CD4-positive, alpha-beta T cell (primary cell): ENCODE data around the gene HAGH. TPM values are rescaled to one million over a fixed set of nuclear protein-coding genes. Genes with fewer than 3 reads are reported as not detected.

ENCODE experiments used
- ATAC-seq: fragments of 200-7000 bp; cut with Tn5 transposase; one replicate; pipeline ENCODE4 v1.10.0; 2022; ENCODE audit warnings: mild to moderate bottlenecking; ENCODE audit not compliant: poor library complexity
- CTCF ChIA-PET: fragments of 350-600 bp; sonication (Branson Sonifier 250); formaldehyde crosslinking; loops from one replicate; lab custom pipeline; 2021; ENCODE audit warnings: antibody characterized with exemption, inconsistent platforms; lab: Charles Lee
- POLR2A ChIA-PET: fragments of 350-600 bp; sonication (Branson Sonifier 250); formaldehyde crosslinking; loops from one replicate; lab custom pipeline; 2021; ENCODE audit warnings: antibody characterized with exemption, inconsistent platforms; lab: Charles Lee
- DNase-seq, 14 experiments: peaks; one replicate each; pipeline ENCODE4 v3.0.0-alpha.2; 2013 to 2020; ENCODE audit warnings: mixed read lengths in 2 of 14
- H3K27ac ChIP-seq, 2 donors: one replicate each; pipeline versions ENCODE4 v1.5.1 to v1.7.0; 2013; ENCODE audit warnings: low read length in 2 of 2, low read depth in 1 of 2, mild to moderate bottlenecking in 1 of 2
- H3K27me3 ChIP-seq, 2 experiments: 1 replicate in 1 of 2; 2 replicates in 1 of 2; pipeline versions ENCODE4 v1.6.1 to v1.7.0; 2013; ENCODE audit warnings: low read length in 2 of 2, control low read depth in 1 of 2, mild to moderate bottlenecking in 1 of 2, moderate library complexity in 1 of 2; ENCODE audit not compliant: insufficient read depth in 2 of 2, control insufficient read depth in 1 of 2
- H3K36me3 ChIP-seq: one replicate; pipeline ENCODE4 v1.6.1; 2013; ENCODE audit warnings: low read length, control low read depth; ENCODE audit not compliant: insufficient read depth
- H3K4me1 ChIP-seq: one replicate; pipeline ENCODE4 v1.6.1; 2013; ENCODE audit warnings: low read length, control low read depth; ENCODE audit not compliant: insufficient read depth
- H3K4me3 ChIP-seq: one replicate; pipeline ENCODE4 v1.5.1; 2013; ENCODE audit warnings: mild to moderate bottlenecking, low read length, moderate library complexity
- H3K9me3 ChIP-seq, 2 experiments: 1 replicate in 1 of 2; 2 replicates in 1 of 2; pipeline versions ENCODE4 v1.6.1 to v1.7.0; 2013; ENCODE audit warnings: low read length in 2 of 2, mild to moderate bottlenecking in 2 of 2, control low read depth in 1 of 2, moderate library complexity in 1 of 2; ENCODE audit not compliant: control insufficient read depth in 1 of 2, insufficient read depth in 1 of 2
- H3K27ac Mint-ChIP-seq: one replicate; pipeline ENCODE4 v1.8.0; 2020; ENCODE audit warnings: mixed read lengths
- H3K27me3 Mint-ChIP-seq: one replicate; pipeline ENCODE4 v1.8.0; 2021; ENCODE audit warnings: mixed read lengths
- H3K36me3 Mint-ChIP-seq: one replicate; pipeline ENCODE4 v1.8.0; 2021; ENCODE audit warnings: low read depth, mixed read lengths
- H3K4me1 Mint-ChIP-seq: one replicate; pipeline ENCODE4 v1.8.0; 2021; ENCODE audit warnings: low read depth, mixed read lengths
- H3K4me3 Mint-ChIP-seq: one replicate; pipeline ENCODE4 v1.8.0; 2020; ENCODE audit warnings: mild to moderate bottlenecking, mixed read lengths
- H3K9me3 Mint-ChIP-seq: one replicate; pipeline ENCODE4 v1.8.0; 2020; ENCODE audit warnings: mixed read lengths
- intact Hi-C, 2 experiments: fragments of 100-400 bp; cut with DNase I in 1 of 2; cut with micrococcal nuclease in 1 of 2; formaldehyde crosslinking; loops; one replicate each; pipeline versions ENCODE4 v1.15.1 to v1.9.0; 2023 to 2025; cut with DNase I, micrococcal nuclease
- total RNA-seq, 174 experiments: library from RNA in 2 of 174; stranded (reverse) in 2 of 174; gene quantifications; one replicate each; pipeline ENCODE4 v1.2.3 and lab custom pipeline; 2021 to 2026
- TF ChIP-seq, protein P1 (sequence below): fragments of 200-600 bp; IDR thresholded peaks from one replicate; pipeline ENCODE4 v1.8.0; 2022; ENCODE audit warnings: antibody characterized with exemption, mild to moderate bottlenecking

HAGH gene
- total RNA-seq, 2 experiments from 2014 or later = 20.9 to 22.7 TPM

GRCh38 chr16:1818873-1819525 lies 7.6 kb downstream of the HAGH start:
- H3K9me3 ChIP-seq = no peaks in the 10 kb centered on the region
- H3K9me3 Mint-ChIP-seq = no peaks in the 10 kb centered on the region
- H3K27me3 Mint-ChIP-seq = no peaks in the 10 kb centered on the region
- POLR2A ChIA-PET = no interaction called here
- no peak overlapping the region for H3K27ac Mint-ChIP-seq
- CTCF ChIA-PET = no interaction called here
- TF ChIP-seq, protein P1, sequence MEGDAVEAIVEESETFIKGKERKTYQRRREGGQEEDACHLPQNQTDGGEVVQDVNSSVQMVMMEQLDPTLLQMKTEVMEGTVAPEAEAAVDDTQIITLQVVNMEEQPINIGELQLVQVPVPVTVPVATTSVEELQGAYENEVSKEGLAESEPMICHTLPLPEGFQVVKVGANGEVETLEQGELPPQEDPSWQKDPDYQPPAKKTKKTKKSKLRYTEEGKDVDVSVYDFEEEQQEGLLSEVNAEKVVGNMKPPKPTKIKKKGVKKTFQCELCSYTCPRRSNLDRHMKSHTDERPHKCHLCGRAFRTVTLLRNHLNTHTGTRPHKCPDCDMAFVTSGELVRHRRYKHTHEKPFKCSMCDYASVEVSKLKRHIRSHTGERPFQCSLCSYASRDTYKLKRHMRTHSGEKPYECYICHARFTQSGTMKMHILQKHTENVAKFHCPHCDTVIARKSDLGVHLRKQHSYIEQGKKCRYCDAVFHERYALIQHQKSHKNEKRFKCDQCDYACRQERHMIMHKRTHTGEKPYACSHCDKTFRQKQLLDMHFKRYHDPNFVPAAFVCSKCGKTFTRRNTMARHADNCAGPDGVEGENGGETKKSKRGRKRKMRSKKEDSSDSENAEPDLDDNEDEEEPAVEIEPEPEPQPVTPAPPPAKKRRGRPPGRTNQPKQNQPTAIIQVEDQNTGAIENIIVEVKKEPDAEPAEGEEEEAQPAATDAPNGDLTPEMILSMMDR = no peak
- H3K4me1 Mint-ChIP-seq = no peaks in the 10 kb centered on the region
- H3K36me3 ChIP-seq = peaks cover 66% of the 10 kb centered on the region
- peaks cover 13% of the 10 kb centered on the region for H3K4me1 ChIP-seq
- peaks cover 24% of the 10 kb centered on the region for H3K36me3 Mint-ChIP-seq
- ATAC-seq (no peak), DNase-seq (no peak)
- intact Hi-C loops = no loop called here
- no peak overlapping the region for H3K4me3 ChIP-seq
- H3K27ac ChIP-seq = no peak overlapping the region
- no peak overlapping the region for H3K4me3 Mint-ChIP-seq
- no peaks in the 10 kb centered on the region for H3K27me3 ChIP-seq

GRCh38 chr16:1818204-1818872 lies 8.3 kb downstream of the HAGH start:
- Histone ChIP-seq H3K4me3 (no peak overlapping the region), H3K27ac (no peak overlapping the region), H3K36me3 (peaks cover 72% of the 10 kb centered on the region), H3K27me3 (no peaks in the 10 kb centered on the region), H3K9me3 (no peaks in the 10 kb centered on the region), H3K4me1 (peaks cover 9% of the 10 kb centered on the region)
- ChIA-PET POLR2A (no interaction called here), CTCF (no interaction called here)
- Mint-ChIP-seq H3K9me3 (no peaks in the 10 kb centered on the region), H3K4me3 (no peak overlapping the region), H3K27me3 (no peaks in the 10 kb centered on the region), H3K36me3 (peaks cover 29% of the 10 kb centered on the region), H3K4me1 (peaks cover 2% of the 10 kb centered on the region), H3K27ac (no peak overlapping the region)
- DNase-seq = no peak
- no peak for ATAC-seq
- intact Hi-C loops = no loop called here
- TF ChIP-seq, protein P1 = no peak

DNA sequence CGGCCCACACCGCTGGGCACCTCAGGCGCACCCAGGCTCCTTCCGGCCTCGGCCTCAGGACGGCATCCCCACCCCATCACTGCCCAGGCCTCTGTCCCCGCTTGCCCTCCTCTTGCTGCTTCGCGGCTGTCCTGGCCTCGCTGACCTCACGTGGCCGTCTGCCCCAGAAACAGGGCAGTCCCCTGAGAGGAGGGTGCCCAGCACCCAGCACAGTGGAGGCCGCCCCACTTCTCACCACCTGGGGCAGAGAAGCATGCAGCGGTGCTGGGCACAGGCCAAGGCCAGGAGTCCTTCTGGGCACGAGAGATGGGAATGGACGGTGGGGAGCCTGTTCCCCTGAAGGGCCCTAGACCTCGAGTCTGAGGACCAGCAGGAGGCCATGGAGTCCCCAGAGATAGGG lies 8.9 kb downstream of the HAGH start:
- Histone ChIP-seq H3K4me1 (peaks cover 7% of the 10 kb centered on the region), H3K36me3 (peaks cover 73% of the 10 kb centered on the region), H3K4me3 (no peak overlapping the region), H3K27me3 (no peaks in the 10 kb centered on the region), H3K27ac (no peak overlapping the region), H3K9me3 (no peaks in the 10 kb centered on the region)
- DNase-seq (no peak), ATAC-seq (no peak)
- Mint-ChIP-seq H3K4me1 (peaks cover 6% of the 10 kb centered on the region), H3K27ac (no peak overlapping the region), H3K4me3 (no peak overlapping the region), H3K9me3 (no peaks in the 10 kb centered on the region), H3K27me3 (no peaks in the 10 kb centered on the region), H3K36me3 (peaks cover 34% of the 10 kb centered on the region)
- ChIA-PET POLR2A (no interaction called here), CTCF (no interaction called here)
- TF ChIP-seq, protein P1 = no peak
- intact Hi-C loops = no loop called here
